ENCODE measurements around the gene TMEM220. TPM values are rescaled to one million over a fixed set of nuclear protein-coding genes. Genes with fewer than 3 reads are reported as not detected.

Gene TMEM220
- total and polyA plus RNA-seq, 2 experiments from 2014 or later: 10.5 to 30.0 TPM

DNA sequence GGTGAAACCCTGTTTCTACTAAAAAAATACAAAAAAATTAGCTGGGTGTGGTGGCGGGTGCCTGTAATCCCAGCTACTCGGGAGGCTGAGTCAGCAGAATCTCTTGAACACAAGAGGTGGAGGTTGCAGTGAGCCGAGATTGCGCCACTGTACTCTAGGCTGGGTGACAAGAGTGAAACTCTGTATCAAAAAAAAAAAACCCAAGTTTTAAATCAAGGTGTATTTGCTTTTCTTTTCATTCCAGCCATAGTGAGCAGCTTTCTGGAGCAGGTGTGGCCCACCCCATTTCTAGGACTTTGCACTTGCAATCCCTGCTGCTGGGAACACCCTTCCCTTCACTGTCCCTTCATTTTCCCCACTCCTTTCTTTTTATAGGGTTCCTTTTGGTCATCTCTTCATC, 45.2 kb upstream of the TMEM220 start:
- no peaks in the 10 kb centered on the region for H4K20me1 ChIP-seq (ENCODE audit: insufficient read depth, poor library complexity, severe bottlenecking)
- H3K4me2 ChIP-seq: no peak overlapping the region
- WGBS (ENCODE audit: low lambda C conversion rate, missing lambda C conversion rate): 87% methylated on average over 4 of the region's 4 CpGs
- H3K9me3 ChIP-seq (ENCODE audit: low read depth): no peaks in the 10 kb centered on the region
- no peak overlapping the region for H2AFZ ChIP-seq
- H3K36me3 ChIP-seq (replicated peaks; ENCODE audit: insufficient read depth, low read depth): no peaks in the 10 kb centered on the region
- no peaks in the 10 kb centered on the region for H3K4me1 ChIP-seq (ENCODE audit: insufficient read depth)
- TF ChIP-seq, protein P1, sequence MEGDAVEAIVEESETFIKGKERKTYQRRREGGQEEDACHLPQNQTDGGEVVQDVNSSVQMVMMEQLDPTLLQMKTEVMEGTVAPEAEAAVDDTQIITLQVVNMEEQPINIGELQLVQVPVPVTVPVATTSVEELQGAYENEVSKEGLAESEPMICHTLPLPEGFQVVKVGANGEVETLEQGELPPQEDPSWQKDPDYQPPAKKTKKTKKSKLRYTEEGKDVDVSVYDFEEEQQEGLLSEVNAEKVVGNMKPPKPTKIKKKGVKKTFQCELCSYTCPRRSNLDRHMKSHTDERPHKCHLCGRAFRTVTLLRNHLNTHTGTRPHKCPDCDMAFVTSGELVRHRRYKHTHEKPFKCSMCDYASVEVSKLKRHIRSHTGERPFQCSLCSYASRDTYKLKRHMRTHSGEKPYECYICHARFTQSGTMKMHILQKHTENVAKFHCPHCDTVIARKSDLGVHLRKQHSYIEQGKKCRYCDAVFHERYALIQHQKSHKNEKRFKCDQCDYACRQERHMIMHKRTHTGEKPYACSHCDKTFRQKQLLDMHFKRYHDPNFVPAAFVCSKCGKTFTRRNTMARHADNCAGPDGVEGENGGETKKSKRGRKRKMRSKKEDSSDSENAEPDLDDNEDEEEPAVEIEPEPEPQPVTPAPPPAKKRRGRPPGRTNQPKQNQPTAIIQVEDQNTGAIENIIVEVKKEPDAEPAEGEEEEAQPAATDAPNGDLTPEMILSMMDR (IDR thresholded peaks at IDR 0.05; ENCODE audit: poor library complexity): no peak
- no peak for DNase-seq (ENCODE audit: low spot score)
- H3K27me3 ChIP-seq: no peaks in the 10 kb centered on the region
- H3K4me3 ChIP-seq: no peak overlapping the region
- H3K79me2 ChIP-seq: no peaks in the 10 kb centered on the region
- peak overlapping the region; percentile 89 for H3K27ac ChIP-seq
- no peaks in the 10 kb centered on the region for H3K9me2 ChIP-seq (replicated peaks; ENCODE audit: insufficient read depth)

DNA sequence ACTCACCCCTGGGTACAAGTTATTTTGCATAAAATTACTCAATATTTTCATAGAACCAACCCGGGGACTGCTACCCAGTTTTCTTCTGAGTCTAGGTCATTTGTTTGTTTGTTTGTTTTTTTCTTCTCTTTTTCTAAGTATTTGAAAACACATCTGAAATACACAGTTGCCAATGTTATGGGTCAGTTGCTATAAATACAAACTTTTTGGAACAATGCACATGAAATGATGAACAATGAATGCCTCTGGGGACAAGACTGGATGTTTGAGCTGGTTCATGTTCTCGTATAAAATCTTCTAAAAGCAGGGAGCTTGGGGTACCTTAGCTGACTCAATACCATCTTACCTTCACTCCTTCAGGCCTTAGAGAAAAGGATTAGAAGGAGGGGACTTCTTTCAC, 43.6 kb upstream of the TMEM220 start:
- H3K27me3 ChIP-seq: no peaks in the 10 kb centered on the region
- H3K79me2 ChIP-seq: no peaks in the 10 kb centered on the region
- no peaks in the 10 kb centered on the region for H3K9me3 ChIP-seq (ENCODE audit: low read depth)
- no peak for TF ChIP-seq EZH2phosphoT487 (IDR thresholded peaks at IDR 0.05; ENCODE audit: low read depth, severe bottlenecking, unreplicated experiment)
- TF ChIP-seq EZH2 (IDR thresholded peaks at IDR 0.05; ENCODE audit: borderline replicate concordance): no peak
- TF ChIP-seq, protein P1 (IDR thresholded peaks at IDR 0.05; ENCODE audit: poor library complexity): no peak
- no peaks in the 10 kb centered on the region for H3K4me1 ChIP-seq (ENCODE audit: insufficient read depth)
- whole genome bisulfite sequencing (ENCODE audit: low lambda C conversion rate, missing lambda C conversion rate): 82% methylated on average over 2 of the region's 2 CpGs
- no peak for DNase-seq (ENCODE audit: low spot score)
- no peaks in the 10 kb centered on the region for H3K36me3 ChIP-seq (replicated peaks; ENCODE audit: insufficient read depth, low read depth)
- no peak overlapping the region for H3K4me3 ChIP-seq
- H3K4me2 ChIP-seq: no peak overlapping the region
- H3K27ac ChIP-seq: no peak overlapping the region
- H4K20me1 ChIP-seq (ENCODE audit: insufficient read depth, poor library complexity, severe bottlenecking): no peaks in the 10 kb centered on the region
- no peaks in the 10 kb centered on the region for H3K9me2 ChIP-seq (replicated peaks; ENCODE audit: insufficient read depth)
- no peak overlapping the region for H2AFZ ChIP-seq

- TF ChIP-seq, protein P1 (IDR thresholded peaks at IDR 0.05; ENCODE audit: poor library complexity): peak; percentile 61
- TF ChIP-seq EZH2phosphoT487 (IDR thresholded peaks at IDR 0.05; ENCODE audit: low read depth, severe bottlenecking, unreplicated experiment): no peak
- WGBS (ENCODE audit: low lambda C conversion rate, missing lambda C conversion rate): 47% methylated on average over 9 of the region's 9 CpGs
- Histone ChIP-seq H2AFZ (no peak overlapping the region), H3K79me2 (no peaks in the 10 kb centered on the region), H3K27ac (no peak overlapping the region), H3K9me2 (replicated peaks; ENCODE audit: insufficient read depth) (no peaks in the 10 kb centered on the region), H3K4me2 (no peak overlapping the region), H3K4me3 (no peak overlapping the region), H4K20me1 (ENCODE audit: insufficient read depth, poor library complexity, severe bottlenecking) (no peaks in the 10 kb centered on the region), H3K4me1 (ENCODE audit: insufficient read depth) (no peaks in the 10 kb centered on the region), H3K36me3 (replicated peaks; ENCODE audit: insufficient read depth, low read depth) (no peaks in the 10 kb centered on the region), H3K27me3 (no peaks in the 10 kb centered on the region), H3K9me3 (ENCODE audit: low read depth) (no peaks in the 10 kb centered on the region)
- peak; percentile 42 for DNase-seq (ENCODE audit: low spot score)
Observed at GRCh38 chr17:10772425-10773380, 42.9 kb upstream of the TMEM220 start.

Data from hepatocyte (in vitro differentiated cells).